Heart left ventricle (tissue), 13 donors: ENCODE data around the gene IRAK2.

Source experiments
- POLR2A ChIP-seq, 2 donors: fragments of 450-650 bp; IDR thresholded peaks; one replicate each; pipeline ENCODE4 v1.6.1; 2017; ENCODE audit warnings: antibody characterized with exemption in 2 of 2, mild to moderate bottlenecking in 2 of 2, moderate library complexity in 2 of 2
- TF ChIP-seq, protein P1 (sequence below), 12 donors: fragments of 200-600 bp; sonication (generic) in 4 of 12; IDR thresholded peaks; one replicate each; pipeline versions ENCODE4 v1.5.0 to v1.8.0; 2018 to 2022; ENCODE audit warnings: antibody characterized with exemption in 12 of 12, mild to moderate bottlenecking in 5 of 12
- donor health status: ischemic (EF 13 %, LVEDD 7.1; RV severe dilation, severe dysfunction).
- donor health status: DM: no; HTN: yes; CAD: no.
- donor health status: DM: no; HTN: no; CAD: no.
- donor health status: ischemic (EF 25% LVEDD 6.9; RV normal size, moderate dysfunction).
- donor health status: ischemic (EF 25% LVEDD 5.7; RV mildly dilated, moderate dysfunction).
- donor health status: ischemic (EF 35%, LVEDD 5.7; RV mildly dilated, moderate dysfunction).
- donor health status: nonischemic (EF 11% LVEDD 7.7; RV severe dilation, severe dysfunction).
- donor health status: DM: yes; HTN: yes; CAD: no.
- donor health status: PGD.
- donor health status: ischemic (EF 29% LVEDD 5.4; RV normal size, mild dysfunction).
- donor health status: nonischemic (EF 23%, LVEDD 6.1; RV moderate dilation, normal function).

DNA sequence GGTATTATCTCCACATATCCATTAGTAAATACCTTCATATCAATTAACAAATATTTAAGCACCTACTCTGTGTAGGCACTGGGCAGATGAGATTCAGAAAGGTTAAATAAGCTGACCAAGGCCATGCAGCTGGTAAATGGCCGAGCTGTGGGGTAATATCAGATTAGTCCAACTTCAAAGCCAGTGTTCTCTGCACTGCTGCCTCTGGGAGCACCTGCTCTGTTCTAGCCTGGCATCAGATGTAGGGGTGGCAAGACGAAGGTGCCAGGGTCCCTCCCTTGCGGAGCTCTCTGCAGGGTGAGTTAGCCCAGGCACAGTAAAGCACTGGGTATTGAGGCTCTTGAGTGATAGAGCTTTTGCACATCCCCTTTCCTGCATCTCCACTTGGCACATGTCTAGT is 89.0 kb downstream of the IRAK2 start:
- TF ChIP-seq POLR2A (IDR thresholded peaks at IDR 0.05): no peak
- TF ChIP-seq, protein P1, sequence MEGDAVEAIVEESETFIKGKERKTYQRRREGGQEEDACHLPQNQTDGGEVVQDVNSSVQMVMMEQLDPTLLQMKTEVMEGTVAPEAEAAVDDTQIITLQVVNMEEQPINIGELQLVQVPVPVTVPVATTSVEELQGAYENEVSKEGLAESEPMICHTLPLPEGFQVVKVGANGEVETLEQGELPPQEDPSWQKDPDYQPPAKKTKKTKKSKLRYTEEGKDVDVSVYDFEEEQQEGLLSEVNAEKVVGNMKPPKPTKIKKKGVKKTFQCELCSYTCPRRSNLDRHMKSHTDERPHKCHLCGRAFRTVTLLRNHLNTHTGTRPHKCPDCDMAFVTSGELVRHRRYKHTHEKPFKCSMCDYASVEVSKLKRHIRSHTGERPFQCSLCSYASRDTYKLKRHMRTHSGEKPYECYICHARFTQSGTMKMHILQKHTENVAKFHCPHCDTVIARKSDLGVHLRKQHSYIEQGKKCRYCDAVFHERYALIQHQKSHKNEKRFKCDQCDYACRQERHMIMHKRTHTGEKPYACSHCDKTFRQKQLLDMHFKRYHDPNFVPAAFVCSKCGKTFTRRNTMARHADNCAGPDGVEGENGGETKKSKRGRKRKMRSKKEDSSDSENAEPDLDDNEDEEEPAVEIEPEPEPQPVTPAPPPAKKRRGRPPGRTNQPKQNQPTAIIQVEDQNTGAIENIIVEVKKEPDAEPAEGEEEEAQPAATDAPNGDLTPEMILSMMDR (IDR thresholded peaks at IDR 0.05): no peak
